ENCODE data around the gene NRCAM.

NRCAM gene

DNA sequence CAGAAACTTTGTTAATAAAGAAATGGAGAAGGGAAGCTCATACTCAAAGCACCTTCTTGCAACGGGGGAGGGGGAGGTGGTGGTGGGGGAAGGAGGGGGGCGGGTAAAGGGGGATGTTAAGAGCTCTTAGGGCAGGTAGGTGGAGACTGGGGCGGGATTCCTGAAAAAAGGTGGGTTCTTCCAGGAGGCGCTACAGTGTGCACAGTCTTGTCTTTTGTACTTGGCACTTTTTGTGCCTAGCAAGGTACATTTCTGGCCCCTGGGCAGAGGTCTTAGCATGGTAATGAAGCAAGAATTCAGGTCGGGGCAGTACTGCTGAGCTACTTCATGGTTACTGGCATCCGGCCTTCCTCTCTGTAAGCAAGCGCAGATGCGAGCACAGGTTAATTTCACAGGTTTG, 310.8 kb downstream of the NRCAM start:
- DNase-seq: no peak

DNA sequence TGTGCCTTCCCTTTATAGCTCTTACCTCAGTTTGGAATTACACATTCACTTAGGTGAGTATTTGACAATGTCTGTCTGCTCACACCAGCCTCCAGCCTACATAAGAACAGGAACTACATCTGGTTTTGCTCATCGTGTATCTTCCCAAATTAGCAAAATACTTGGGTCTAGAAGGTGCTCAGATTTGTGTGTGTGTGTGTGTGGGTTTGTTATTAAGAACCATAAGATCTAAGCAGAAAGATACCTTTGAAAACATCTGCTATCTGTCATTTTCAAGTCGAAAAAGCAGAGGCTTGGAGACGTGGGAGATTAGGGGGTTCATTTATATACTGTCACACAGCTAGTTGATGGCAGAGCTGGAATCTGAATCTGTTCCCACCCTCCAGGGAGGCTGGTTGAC, 311.3 kb downstream of the NRCAM start:
- no peak for DNase-seq

DNA sequence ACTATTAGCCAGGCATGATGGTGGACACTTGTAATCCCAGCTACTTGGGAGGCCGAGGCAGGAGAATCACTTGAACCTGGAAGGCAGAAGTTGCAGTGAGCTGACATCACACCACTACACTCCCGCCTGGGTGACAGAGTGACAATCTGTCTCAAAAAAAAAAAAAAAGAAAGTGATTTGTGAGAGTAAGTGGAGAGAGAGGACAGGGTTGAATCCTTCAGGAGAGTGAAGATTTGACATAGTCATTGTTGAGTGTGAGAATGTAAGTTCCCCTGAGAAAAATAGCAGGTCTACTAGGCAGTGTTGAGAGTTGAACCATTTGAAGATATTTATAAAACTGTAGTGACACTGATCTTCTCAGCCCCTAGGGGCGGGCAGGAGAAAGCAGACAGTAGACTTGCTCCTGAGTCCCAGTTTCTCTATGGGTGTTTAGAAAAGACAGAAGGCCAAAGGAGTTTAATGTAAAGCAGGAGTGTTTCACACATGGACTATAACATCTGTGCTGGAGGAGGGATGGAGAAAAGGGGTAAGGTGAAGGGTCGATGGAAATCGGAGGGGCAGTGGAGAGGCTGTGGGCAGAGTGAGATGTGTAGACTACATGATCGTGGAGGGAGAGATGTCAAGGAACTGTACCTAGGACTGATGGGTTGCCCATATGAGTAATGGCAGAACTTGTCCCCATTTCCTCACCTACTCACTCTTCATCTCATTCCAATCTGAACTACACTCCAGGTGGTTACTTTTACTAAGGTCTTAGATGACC, 312.4 kb downstream of the NRCAM start:
- no peak for DNase-seq

DNA sequence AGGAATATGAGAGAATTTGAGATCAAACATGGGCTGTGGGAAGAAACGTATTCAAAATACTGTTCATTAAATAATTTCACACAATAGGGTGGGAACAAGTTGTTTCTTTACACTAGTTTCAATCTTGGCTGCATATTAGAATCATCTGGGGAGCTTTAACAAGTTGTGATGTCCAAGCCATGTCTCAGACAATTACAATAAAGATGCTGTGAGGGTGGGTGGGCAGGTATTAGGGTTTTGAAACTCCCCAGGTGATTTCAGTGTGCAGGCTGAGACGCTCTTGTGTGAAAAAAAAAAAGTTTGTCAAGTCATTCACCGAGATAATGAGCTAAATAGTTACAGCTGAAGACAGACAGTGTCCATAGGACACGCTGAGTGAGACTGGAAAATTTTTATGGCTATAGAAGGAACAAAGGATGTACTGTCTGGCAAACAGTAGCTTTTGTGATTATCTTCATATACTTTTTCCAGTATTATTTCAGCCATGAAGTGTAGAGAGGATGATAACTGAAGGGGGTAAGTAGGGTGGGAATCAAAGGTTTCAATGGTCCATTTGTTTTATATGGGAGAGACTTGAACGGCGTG, 313.5 kb downstream of the NRCAM start:
- DNase-seq: no peak

DNA sequence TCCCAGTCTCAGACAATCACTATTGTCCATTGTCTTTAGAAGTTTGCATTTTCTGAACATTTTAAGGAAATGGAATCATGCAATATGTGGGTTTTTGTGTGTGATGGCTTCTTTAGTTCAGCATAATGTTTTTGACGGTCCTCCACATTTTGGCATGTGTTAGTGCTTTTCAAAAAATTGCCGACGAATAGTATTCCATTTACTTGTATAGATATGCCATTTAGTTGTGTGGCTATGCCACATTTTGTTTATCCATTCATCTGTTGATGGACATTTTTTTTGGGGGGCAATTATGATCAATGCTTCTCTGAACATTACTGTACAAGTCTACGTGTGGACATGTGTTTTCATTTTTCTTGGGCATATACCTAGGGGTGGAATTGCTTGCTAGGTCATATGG, 314.1 kb downstream of the NRCAM start:
- no peak for DNase-seq

DNA sequence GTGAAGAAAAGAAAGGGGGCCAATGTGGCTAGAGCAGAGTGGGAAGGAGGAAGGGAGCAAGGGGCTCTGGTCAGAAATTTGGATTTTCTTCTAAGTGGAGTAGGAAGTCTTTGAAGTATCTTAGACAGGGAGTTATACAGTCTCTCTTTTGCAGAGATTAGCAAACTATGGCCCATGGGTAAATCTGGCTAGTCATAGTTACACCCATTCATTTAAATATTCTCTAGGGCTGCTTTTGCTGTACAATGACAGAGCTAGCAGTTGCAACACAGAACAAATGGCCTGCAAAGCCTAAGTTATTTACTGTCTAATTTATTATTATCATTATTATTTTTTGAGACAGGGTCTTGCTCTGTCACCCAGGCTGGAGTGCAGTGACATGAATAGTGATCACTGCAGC, 315.6 kb downstream of the NRCAM start:
- no peak for DNase-seq

DNA sequence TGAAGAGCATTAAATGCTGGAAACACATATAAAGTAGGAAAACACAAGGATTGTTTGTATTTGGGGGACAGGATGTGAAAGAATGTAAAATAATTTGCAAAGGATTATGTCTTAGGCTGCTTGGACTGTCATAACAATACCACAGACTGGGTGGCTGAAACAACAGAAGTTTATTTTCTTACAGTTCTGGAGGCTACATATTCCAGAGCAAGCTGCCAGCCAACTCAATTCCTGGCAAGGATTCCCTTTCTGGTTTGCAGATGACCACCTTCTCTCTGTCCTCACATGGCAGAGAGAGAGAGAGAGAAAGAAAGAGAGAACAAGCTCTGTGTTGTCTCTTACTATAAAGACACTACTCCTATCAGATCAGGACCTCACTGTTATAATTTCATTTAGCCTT, 317.3 kb downstream of the NRCAM start:
- no peak for DNase-seq

DNA sequence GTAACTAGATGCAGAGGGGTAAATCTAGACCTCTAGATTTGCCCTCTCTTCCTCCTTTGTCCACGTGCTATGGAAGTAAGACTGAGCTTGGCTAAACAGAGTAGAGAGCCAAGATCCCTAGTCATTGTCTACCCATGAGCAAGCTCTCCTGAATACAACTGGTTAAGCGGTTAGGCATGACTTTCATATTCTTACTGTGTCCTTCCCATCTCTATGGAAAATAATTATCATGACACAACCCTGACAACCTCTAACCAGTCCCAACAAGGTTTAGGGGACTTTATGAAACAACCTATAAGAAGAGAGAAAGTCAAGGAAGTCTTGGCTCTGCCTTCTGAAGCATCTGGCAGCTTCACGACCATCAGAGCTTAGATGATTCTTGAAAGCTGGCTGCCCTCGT, 318.2 kb downstream of the NRCAM start:
- no peak for DNase-seq

DNA sequence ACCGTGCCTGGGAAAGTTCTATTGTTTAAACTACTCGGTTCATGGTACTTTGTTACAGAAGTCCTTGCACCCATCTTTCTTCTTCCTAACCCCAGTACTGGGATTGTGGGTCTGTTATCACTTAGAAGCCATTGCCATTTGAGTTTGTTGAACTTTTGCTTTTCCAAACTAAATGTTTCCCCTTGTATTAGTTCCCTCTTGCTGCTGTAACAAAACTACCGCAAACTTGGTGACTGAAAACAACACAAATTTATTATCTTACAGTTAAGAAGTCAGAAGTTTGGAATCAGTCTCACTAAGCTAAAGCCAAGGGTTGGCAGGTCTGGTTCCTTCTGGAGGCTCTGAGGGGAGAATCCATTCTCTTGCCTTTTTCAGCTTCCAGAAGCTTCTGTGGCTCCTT, 319.2 kb downstream of the NRCAM start:
- DNase-seq: no peak

DNA sequence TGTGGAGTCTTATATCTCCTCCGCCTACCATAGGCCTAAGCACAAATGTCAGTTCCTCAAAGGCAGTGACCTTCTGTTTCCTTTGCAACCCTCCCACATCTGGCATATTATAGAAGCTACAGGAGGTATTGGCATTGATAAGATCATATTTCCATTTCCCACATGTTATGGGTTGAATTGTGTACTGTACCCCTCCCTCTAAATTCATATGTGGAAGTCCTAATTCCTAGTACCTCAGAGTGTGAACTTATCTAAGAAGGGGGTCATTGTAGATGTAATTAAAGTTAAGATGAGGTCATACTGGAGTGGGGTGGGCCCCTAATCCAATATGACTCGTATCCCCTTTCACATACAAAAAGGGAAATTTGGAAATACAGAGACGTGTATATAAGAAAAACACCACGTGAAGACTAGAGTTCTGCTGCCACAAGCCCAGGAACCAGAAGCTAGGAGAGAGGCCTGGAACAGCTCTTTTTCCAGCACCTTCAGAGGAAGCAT, 320.0 kb downstream of the NRCAM start:
- no peak for DNase-seq

DNA sequence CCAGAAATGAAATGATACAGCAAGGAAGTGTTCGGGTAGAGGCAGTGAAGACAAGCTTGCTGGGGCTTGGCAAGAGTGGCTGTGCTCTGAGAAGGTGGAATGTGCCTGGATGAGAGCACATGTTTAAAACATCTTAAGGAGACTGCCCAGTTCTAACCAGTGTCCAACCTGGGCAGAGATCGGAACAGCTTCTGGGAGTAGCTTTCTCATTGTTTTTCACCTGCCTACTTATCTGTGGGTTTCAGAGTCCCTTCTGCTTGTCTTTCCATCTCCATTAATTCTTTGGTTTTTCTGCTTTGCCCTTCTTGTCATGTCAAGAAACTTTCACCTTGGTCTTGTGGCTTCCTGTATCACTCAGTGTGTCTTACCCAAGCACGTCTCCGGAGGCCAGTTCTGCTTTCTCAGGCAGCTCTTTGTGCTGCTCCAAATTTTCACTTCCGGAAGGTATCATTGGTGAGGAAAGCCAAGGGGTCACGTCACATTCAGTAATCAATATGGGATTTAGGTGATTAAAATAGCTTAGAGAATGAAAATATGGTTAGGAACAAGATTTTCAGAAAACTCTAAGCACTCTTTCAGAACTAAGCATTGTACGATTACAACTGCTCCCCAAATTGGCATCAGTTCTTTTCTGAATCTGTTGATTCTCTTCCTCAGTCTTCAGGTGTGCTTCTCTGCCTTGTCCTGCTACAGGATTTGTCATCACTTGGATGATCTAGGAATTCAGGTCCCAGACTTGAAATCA, 320.6 kb downstream of the NRCAM start:
- DNase-seq: no peak

DNA sequence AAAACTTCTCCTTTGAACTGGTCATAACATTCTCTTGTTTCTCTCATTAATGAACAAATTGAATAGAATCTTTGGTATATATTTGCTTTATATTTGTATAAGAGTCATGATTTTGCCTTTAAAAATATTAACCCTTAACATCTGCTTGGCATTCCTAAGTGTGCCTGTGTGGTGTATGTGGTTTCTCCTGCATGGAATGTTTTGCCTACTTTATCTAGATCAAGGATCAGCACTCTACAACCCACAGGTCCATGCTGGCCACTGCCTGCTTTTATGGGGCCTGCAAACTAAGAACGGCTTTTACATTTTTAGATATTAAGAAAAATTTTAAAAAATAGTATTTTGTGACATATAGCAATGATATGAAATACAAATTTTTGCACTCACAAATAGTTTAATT, 321.8 kb downstream of the NRCAM start:
- DNase-seq: no peak

DNA sequence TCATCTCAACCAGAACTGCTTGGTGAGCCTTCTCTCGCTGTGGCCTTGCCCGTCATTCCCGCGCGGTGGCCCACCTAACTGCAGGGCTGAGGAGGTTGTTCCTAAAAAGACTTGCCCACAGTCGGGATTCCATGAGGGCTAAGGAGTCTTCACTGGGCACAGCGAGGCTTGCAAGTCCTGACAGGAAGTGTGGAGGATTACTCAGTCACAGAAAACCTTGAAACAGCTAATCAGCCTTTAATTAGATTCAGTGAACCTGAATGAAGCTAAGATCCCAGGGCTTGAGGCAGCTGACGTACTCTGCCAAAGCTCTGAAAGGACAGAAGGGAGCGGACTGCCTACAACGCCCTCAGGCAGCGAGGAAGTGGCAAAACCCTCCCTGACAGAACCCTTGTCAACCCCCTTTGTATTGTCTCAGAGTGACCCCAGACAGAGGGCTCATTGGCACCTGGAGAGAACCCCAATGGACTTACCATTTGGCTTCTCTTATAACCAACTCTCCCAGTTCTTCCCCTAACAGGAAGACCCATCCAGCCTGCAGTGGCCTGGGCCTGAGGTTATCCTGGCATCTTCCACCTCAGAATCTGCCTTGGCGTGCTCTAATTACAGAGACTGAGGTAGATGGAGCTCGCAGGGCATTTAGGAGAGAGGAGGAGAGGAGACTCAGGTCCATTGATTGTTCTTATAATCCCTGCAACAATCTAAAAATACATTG, 323.5 kb downstream of the NRCAM start:
- DNase-seq: no peak

DNA sequence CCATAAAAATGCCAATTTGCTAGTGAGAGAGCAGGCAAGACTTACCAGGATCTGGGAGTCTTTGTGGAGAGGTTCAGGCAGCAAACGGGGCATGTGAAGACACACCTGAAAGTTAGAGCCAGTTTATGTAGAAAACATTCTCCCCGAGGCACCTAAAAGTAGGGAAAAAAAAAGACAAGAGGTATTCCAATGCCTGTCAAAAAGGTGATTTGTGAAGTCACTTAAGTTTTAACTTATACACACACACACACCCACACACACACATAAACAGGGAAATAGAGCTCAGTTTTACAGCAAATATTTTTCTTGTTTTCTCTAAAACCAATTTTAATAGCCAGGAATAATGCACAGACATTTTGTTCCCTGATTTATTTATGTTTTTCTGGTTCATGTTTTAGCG, 326.0 kb downstream of the NRCAM start, which contains the start of gene LAMB4:
Gene LAMB4 (minus strand): TSS at position 101 of the 400 bp plus-strand sequence. CDS start 7,197 bp downstream, outside the sequence.
- DNase-seq: no peak

DNA sequence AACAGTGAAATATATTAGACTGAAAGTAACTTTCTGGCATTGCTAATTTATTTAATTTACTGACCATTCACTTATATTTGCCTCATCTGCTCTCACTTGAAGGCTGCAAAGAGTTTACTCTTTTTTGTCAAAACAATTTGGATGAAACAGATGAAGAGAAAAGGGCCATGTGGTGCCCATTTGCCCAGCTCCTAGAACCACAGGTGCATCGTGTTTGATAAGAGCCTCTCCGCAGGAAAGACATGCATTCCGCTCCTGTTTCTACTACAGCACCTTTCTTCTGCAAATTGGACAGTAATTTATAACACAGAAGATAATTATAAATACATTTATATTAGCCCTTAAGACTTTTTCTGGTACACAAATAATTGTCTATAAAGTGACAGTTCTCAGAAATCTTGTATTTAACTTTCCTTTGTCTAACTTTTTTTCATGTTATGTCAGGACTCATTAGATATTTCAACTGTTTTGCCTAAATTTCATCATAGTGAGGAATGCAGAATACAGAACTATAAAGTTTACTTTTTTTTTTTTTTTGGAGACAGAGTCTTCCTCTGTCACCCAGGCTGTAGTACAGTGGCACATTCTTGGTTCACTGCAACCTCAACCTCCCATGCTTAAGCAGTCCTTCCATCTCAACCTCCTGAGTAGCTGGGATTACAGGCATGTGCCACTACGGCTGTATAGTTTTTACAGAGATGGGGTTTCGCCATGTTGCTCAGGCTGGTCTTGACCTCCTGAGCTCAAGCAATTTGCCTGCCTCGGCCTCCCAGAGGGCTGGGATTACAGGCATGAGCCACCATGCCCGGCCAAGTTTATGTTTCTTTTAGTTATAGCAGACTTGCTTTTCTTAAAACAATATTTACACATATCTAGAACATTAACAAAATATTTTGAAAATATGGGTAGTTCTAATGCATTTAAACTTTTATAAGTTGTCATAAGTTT, 326.9 kb downstream of the NRCAM start:
- DNase-seq: no peak

DNA sequence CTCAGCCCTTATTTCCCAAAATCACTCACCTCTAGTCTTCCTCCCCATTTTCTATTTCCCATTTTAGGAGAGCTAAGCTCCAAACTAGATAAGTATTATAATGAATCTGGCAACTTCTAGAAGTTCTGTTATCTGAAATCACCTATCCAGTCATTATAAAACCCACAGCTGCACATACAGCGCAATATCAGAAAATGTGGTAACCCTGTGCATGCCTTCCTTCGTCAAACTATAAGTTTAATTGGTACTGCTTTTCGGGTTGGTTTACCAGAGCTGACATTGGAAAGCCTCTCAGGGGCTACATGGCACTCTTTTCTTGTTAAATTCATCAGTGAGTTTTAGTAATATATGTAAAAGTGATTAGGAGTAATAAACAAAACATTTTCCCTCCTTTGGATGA, 327.7 kb downstream of the NRCAM start:
- no peak for DNase-seq

DNA sequence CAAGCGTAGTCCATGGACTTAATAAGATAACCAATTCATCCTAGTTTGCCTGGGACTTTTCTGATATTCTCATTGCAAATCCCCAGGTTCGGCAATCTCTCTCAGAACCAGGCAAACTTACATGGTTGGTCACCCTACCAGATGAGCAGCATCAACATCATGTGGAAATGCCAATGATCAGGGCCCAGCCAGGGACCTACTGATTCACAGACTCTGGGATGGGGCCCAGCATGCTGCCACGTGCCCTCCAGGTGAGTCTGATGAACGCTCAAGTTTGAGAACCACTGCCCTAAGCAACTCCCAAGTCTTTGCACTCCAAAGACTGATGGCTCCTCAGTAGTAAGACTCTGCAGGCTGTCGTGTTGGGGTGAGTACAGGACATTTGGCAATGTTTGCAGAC, 328.8 kb downstream of the NRCAM start:
- no peak for DNase-seq

DNA sequence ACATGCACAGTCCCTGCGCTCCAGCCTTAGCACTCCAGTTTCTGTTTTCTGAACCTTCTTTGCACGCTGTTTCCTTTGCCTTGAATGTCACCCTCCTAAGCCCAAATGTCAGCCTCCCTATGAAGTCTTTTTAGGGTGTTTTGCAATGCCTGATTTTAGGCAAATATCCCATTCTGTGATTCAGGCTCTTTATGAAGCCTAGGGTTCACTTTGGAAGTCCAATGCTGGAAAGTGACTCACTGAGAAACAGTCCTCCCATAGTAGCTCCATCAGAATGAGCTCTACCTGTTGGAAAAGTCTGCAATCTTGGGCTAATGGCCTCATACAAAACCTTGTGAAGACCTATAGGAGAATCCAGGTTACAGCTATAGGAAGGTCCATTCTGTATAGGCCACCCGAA, 331.4 kb downstream of the NRCAM start:
- no peak for DNase-seq

DNA sequence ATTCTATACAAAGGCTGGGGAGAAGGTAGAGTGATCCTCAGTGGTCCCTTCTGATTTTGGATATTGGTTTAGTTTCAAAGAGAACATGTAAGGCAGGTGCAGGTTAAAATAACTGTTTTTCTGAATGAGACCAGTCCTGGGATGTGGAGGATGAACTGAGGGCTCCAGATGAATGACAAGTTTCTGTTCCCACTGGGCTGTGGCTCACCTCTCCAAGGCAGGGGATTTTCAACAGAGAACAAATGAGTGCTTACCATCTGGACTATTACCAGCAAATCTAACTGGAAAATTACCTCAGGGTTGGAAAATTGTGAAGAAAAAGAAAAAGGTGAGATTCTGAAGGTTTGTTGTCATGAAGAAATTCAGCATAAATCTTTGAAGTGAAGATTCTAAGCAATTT, 334.1 kb downstream of the NRCAM start:
- no peak for DNase-seq

DNA sequence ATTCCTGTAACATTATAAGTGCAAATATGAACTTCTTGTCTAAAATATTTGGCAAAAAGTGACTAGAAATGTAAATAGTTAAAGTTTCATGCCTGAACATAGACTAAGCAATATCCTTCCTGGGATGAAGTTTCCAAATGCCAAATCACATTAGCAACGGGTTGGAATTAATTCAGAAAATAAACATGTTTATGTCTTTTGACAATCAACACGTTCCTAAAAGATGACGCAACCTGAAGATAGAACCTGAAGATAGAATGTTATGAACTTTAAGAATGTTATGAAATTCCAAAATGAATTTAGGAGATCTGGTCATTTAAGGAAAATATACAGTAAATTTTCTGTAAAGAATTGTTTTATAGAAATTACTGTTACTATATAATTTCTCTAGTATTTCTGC, 335.3 kb downstream of the NRCAM start:
- no peak for DNase-seq

DNA sequence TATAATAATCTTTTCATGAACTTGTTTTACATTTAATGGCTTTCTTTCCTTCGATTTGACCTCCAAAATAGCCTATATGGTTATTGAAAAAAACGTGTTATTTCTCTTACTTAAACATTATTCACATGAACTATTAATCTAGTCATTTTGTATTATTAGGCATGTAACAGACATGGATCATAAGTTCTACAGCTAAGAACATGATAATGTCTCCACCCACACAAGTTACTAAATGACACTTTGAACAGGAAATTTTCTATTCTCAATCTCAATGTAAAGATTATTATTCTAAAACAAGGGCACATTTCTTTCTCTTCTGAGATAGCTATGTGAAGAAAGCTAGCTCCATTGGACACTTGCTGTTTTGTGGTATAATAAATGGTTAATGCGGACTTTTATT, 336.0 kb downstream of the NRCAM start:
- no peak for DNase-seq

DNA sequence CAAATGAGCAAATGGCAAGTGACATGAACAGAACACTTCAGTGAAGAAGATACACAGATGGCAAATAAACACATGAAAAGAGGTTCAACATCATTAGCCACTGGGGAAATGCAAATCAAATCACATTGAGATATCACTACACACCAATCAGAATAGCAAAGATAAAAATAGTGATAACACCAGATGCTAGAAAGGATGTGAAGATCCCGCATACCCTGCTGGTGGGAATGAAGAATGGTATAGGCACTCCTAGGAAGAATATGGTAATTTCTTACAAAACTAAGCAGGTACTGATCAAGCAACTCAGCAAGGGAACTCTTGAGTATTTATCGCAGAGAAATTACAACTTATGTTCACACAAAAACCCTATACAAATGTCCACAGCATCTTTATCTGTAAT, 337.3 kb downstream of the NRCAM start:
- no peak for DNase-seq
